Tibial artery (tissue), 4 donors: Measurements from ENCODE around the gene PUDP.

Source experiments
- DNase-seq, 2 donors: peaks; one replicate each; pipeline ENCODE4 v3.0.0-alpha.2; 2019
- H3K27ac ChIP-seq, 2 donors: fragments of 200-600 bp; sonication (generic) in 1 of 2; 1 replicate in 1 of 2; 2 replicates in 1 of 2; pipeline ENCODE4 v1.5.1; 2018 to 2019; ENCODE audit warnings: mild to moderate bottlenecking in 1 of 2
- H3K27me3 ChIP-seq, 2 donors: fragments of 200-600 bp; sonication (generic) in 1 of 2; one replicate each; pipeline versions ENCODE4 v1.5.1 to v1.6.0; 2016 to 2019
- H3K36me3 ChIP-seq, 3 donors: fragments of 200-600 bp; sonication (generic) in 2 of 3; one replicate each; pipeline ENCODE4 v1.5.1; 2016 to 2019; ENCODE audit warnings: mild to moderate bottlenecking in 2 of 3
- H3K4me1 ChIP-seq, 4 donors: fragments of 200-600 bp; sonication (generic) in 2 of 4; 1 replicate in 3 of 4; 2 replicates in 1 of 4; pipeline ENCODE4 v1.5.1; 2016 to 2019
- H3K4me3 ChIP-seq, 2 donors: fragments of 200-600 bp; sonication (generic) in 1 of 2; 1 replicate in 1 of 2; 2 replicates in 1 of 2; pipeline ENCODE4 v1.5.1; 2018 to 2019; ENCODE audit warnings: mild to moderate bottlenecking in 2 of 2
- H3K9me3 ChIP-seq, 3 donors: fragments of 200-600 bp; sonication (generic) in 1 of 3; one replicate each; pipeline ENCODE4 v1.5.1; 2016 to 2019
- CTCF ChIP-seq, 2 experiments: fragments of 200-600 bp in 1 of 2; fragments of 450-650 bp in 1 of 2; IDR thresholded peaks; one replicate each; pipeline ENCODE4 v1.5.1; 2017 to 2019; ENCODE audit warnings: antibody characterized with exemption in 2 of 2, mild to moderate bottlenecking in 1 of 2, moderate library complexity in 1 of 2
- intact Hi-C: fragments of 100-400 bp; cut with DNase I; formaldehyde crosslinking; loops from one replicate; pipeline ENCODE4 v1.15.0; 2023; ENCODE audit warnings: low total_unique reads

Gene PUDP

GRCh38 chrX:7083021-7083420, 64.9 kb downstream of the PUDP start:
- no peaks in the 10 kb centered on the region for H3K4me1 ChIP-seq
- no peaks in the 10 kb centered on the region for H3K36me3 ChIP-seq
- no peak overlapping the region for H3K27ac ChIP-seq
- intact Hi-C loops, result no loop called here
- no peaks in the 10 kb centered on the region for H3K9me3 ChIP-seq
- no peaks in the 10 kb centered on the region for H3K27me3 ChIP-seq
- no peak overlapping the region for H3K4me3 ChIP-seq
- TF ChIP-seq CTCF (IDR thresholded peaks at IDR 0.05), result no peak
- DNase-seq, result no peak

- no peak for DNase-seq
- no peak overlapping the region for H3K27ac ChIP-seq
Observed at GRCh38 chrX:7082556-7082955, 65.4 kb downstream of the PUDP start.

GRCh38 chrX:7077241-7078230, 70.4 kb downstream of the PUDP start:
- peaks cover 0 to 20% (median 11%) of the 10 kb centered on the region in 3 donors for H3K36me3 ChIP-seq
- H3K4me3 ChIP-seq, result no peak overlapping the region
- intact Hi-C loops, result no loop called here
- H3K9me3 ChIP-seq, result no peaks in the 10 kb centered on the region
- DNase-seq, result no peak
- H3K4me1 ChIP-seq, result no peaks in the 10 kb centered on the region
- no peaks in the 10 kb centered on the region for H3K27me3 ChIP-seq
- no peak overlapping the region for H3K27ac ChIP-seq
- no peak for TF ChIP-seq CTCF (IDR thresholded peaks at IDR 0.05)

More at GRCh38 chrX:7082556-7082955, 65.4 kb downstream of the PUDP start:
- intact Hi-C loops, result no loop called here
- Histone ChIP-seq H3K9me3 (no peaks in the 10 kb centered on the region), H3K4me3 (no peak overlapping the region), H3K27me3 (no peaks in the 10 kb centered on the region), H3K36me3 (no peaks in the 10 kb centered on the region), H3K4me1 (no peaks in the 10 kb centered on the region)
- TF ChIP-seq CTCF (IDR thresholded peaks at IDR 0.05), result no peak

GRCh38 chrX:7076245-7076661, 71.7 kb downstream of the PUDP start:
- Histone ChIP-seq H3K27ac (no peak overlapping the region), H3K9me3 (no peaks in the 10 kb centered on the region), H3K4me3 (no peak overlapping the region), H3K36me3 (peaks cover 0 to 20% (median 11%) of the 10 kb centered on the region in 3 donors), H3K27me3 (no peaks in the 10 kb centered on the region), H3K4me1 (no peaks in the 10 kb centered on the region)
- DNase-seq, result no peak
- TF ChIP-seq CTCF (IDR thresholded peaks at IDR 0.05), result no peak
- intact Hi-C loops, result no loop called here

- Histone ChIP-seq H3K4me1 (no peaks in the 10 kb centered on the region), H3K9me3 (no peaks in the 10 kb centered on the region), H3K36me3 (peaks cover 0 to 25% (median 11%) of the 10 kb centered on the region in 3 donors), H3K27me3 (no peaks in the 10 kb centered on the region), H3K27ac (no peak overlapping the region), H3K4me3 (no peak overlapping the region)
- TF ChIP-seq CTCF (IDR thresholded peaks at IDR 0.05), result no peak
- DNase-seq, result no peak
- intact Hi-C loops, result no loop called here
Observed at GRCh38 chrX:7074908-7075204, 73.1 kb downstream of the PUDP start.
